SK-N-SH (cell line): Measurements from ENCODE around the gene NDST4. TPM values are rescaled to one million over a fixed set of nuclear protein-coding genes. Genes with fewer than 3 reads are reported as not detected.

ENCODE experiments used
- CTCF ChIA-PET: fragments of 300-600, 350-600 bp; formaldehyde crosslinking; extraction: SDS; loops from one replicate; lab custom pipeline; 2021; lab: Yijun Ruan, JAX
- POLR2A ChIA-PET: fragments of 350-600 bp; sonication (Branson Sonifier 250); formaldehyde crosslinking; extraction: SDS; loops from one replicate; lab custom pipeline; 2020; ENCODE audit warnings: antibody characterized with exemption, inconsistent platforms; lab: Yijun Ruan, JAX
- DNase-seq: peaks from one replicate; pipeline ENCODE4 v3.0.0; 2012
- H2AFZ ChIP-seq: fragments of 200-600 bp; sonication (generic); 2 replicates; pipeline ENCODE4 v1.8.1; 2016; ENCODE audit warnings: antibody characterized with exemption, mild to moderate bottlenecking, low read depth
- H3F3A ChIP-seq: fragments of 200-600 bp; sonication (generic); replicated peaks from 2 replicates; pipeline ENCODE3; 2016; ENCODE audit warnings: antibody characterized with exemption, mild to moderate bottlenecking; ENCODE audit not compliant: insufficient read depth
- H3K27ac ChIP-seq, 2 experiments: fragments of 200-500 bp in 1 of 2; fragments of 200-600 bp in 1 of 2; sonication (Bioruptor generic) in 1 of 2; sonication (generic), shearing (Covaris generic) in 1 of 2; 2 replicates each; pipeline versions ENCODE4 v1.5.1 to v1.6.1; 2014 to 2016; ENCODE audit warnings: low read depth in 2 of 2, inconsistent platforms in 1 of 2, low read length in 1 of 2, mild to moderate bottlenecking in 1 of 2, mixed read lengths in 1 of 2
- H3K27me3 ChIP-seq: fragments of 200-600 bp; sonication (generic), shearing (Covaris generic); 2 replicates; pipeline ENCODE4 v1.6.1; 2016; ENCODE audit warnings: mixed run types; ENCODE audit not compliant: insufficient read depth
- H3K36me3 ChIP-seq, 2 experiments: fragments of 200-500 bp in 1 of 2; fragments of 200-600 bp in 1 of 2; sonication (Bioruptor generic) in 1 of 2; sonication (generic) in 1 of 2; replicated peaks in 1 of 2; 2 replicates each; pipeline versions ENCODE3 to v1.5.1; 2014 to 2016; ENCODE audit warnings: low read length in 1 of 2, mild to moderate bottlenecking in 1 of 2; ENCODE audit not compliant: insufficient read depth in 2 of 2, control insufficient read depth in 1 of 2
- H3K4me1 ChIP-seq, 2 experiments: fragments of 200-500 bp in 1 of 2; fragments of 200-600 bp in 1 of 2; sonication (Bioruptor generic) in 1 of 2; sonication (generic), shearing (Covaris generic) in 1 of 2; 2 replicates each; pipeline versions ENCODE4 v1.5.1 to v1.6.1; 2014 to 2016; ENCODE audit warnings: low read depth in 1 of 2, low read length in 1 of 2, mixed run types in 1 of 2; ENCODE audit not compliant: insufficient read depth in 2 of 2, control insufficient read depth in 1 of 2
- H3K4me2 ChIP-seq: fragments of 200-600 bp; sonication (generic), shearing (Covaris generic); 2 replicates; pipeline ENCODE4 v1.6.1; 2017; ENCODE audit warnings: mixed run types
- H3K4me3 ChIP-seq, 2 experiments: fragments of 200-500 bp in 1 of 2; fragments of 200-600 bp in 1 of 2; sonication (Bioruptor generic) in 1 of 2; sonication (generic), shearing (Covaris generic) in 1 of 2; 2 replicates each; pipeline versions ENCODE4 v1.5.1 to v1.8.1; 2014 to 2016; ENCODE audit warnings: low read depth in 2 of 2, inconsistent platforms in 1 of 2, low read length in 1 of 2, mild to moderate bottlenecking in 1 of 2, mixed read lengths in 1 of 2, moderate library complexity in 1 of 2
- H3K79me2 ChIP-seq: fragments of 200-600 bp; sonication (generic); 2 replicates; pipeline ENCODE4 v1.8.1; 2017; ENCODE audit warnings: mild to moderate bottlenecking; ENCODE audit not compliant: insufficient read depth
- H3K9ac ChIP-seq: fragments of 200-600 bp; sonication (generic); 2 replicates; pipeline ENCODE4 v1.6.1; 2017; ENCODE audit warnings: mixed run types
- H3K9me2 ChIP-seq: fragments of 200-600 bp; sonication (generic); 2 replicates; pipeline ENCODE4 v1.6.1; 2017; ENCODE audit warnings: mixed run types
- H3K9me3 ChIP-seq: fragments of 200-600 bp; sonication (generic); 2 replicates; pipeline ENCODE4 v1.6.1; 2017; ENCODE audit warnings: mixed run types, mild to moderate bottlenecking, moderate library complexity
- H4K20me1 ChIP-seq: fragments of 200-600 bp; sonication (generic); 2 replicates; pipeline ENCODE4 v1.6.1; 2017; ENCODE audit warnings: mild to moderate bottlenecking, mixed run types; ENCODE audit not compliant: insufficient read depth
- CTCF ChIP-seq: fragments of 200-600 bp; sonication (generic); IDR thresholded peaks from 2 replicates; pipeline ENCODE4 v1.6.1; 2017; ENCODE audit warnings: antibody characterized with exemption, mild to moderate bottlenecking, moderate library complexity
- ELF1 ChIP-seq: IDR thresholded peaks from 2 replicates; pipeline ENCODE4 v1.4.0; 2012
- EP300 ChIP-seq, 2 experiments: IDR thresholded peaks; 2 replicates each; pipeline versions ENCODE4 v1.4.0 to v1.6.1; 2012; ENCODE audit warnings: borderline replicate concordance in 1 of 2, low read depth in 1 of 2, low read length in 1 of 2
- EZH2phosphoT487 ChIP-seq: fragments of 200-600 bp; sonication (generic); IDR thresholded peaks from 2 replicates; pipeline ENCODE4 v1.6.1; 2017; ENCODE audit warnings: low read depth, mixed run types, mild to moderate bottlenecking, antibody characterized with exemption, moderate library complexity, borderline replicate concordance
- FOSL2 ChIP-seq: IDR thresholded peaks from 2 replicates; pipeline ENCODE4 v1.4.0; 2012; ENCODE audit warnings: low read depth, mild to moderate bottlenecking, moderate library complexity, borderline replicate concordance
- GABPA ChIP-seq: IDR thresholded peaks from 2 replicates; pipeline ENCODE4 v1.4.0; 2012; ENCODE audit warnings: low read depth, mild to moderate bottlenecking
- IRF3 ChIP-seq: fragments of 150-350 bp; IDR thresholded peaks from 2 replicates; pipeline ENCODE4 v1.6.1; 2016; ENCODE audit warnings: mild to moderate bottlenecking, low read depth, low read length
- JUND ChIP-seq: IDR thresholded peaks from 2 replicates; pipeline ENCODE4 v1.4.0; 2012
- POLR2AphosphoS5 ChIP-seq: IDR thresholded peaks from 2 replicates; pipeline ENCODE4 v1.6.1; 2012; ENCODE audit warnings: low read depth, low read length
- RAD21 ChIP-seq: IDR thresholded peaks from 2 replicates; pipeline ENCODE4 v1.6.1; 2012; ENCODE audit warnings: mild to moderate bottlenecking, low read length
- RCOR1 ChIP-seq: fragments of 150-350 bp; IDR thresholded peaks from 2 replicates; pipeline ENCODE4 v1.6.1; 2017; ENCODE audit warnings: antibody characterized with exemption, low read length
- RXRA ChIP-seq: IDR thresholded peaks from 2 replicates; pipeline ENCODE4 v1.4.0; 2012; ENCODE audit warnings: low read depth, mild to moderate bottlenecking, borderline replicate concordance
- SMC3 ChIP-seq: IDR thresholded peaks from 2 replicates; pipeline ENCODE4 v1.6.1; 2012; ENCODE audit warnings: low read depth, low read length, improper control_type of control experiment
- TEAD4 ChIP-seq: IDR thresholded peaks from 2 replicates; pipeline ENCODE4 v1.4.0; 2012; ENCODE audit warnings: mild to moderate bottlenecking, borderline replicate concordance; ENCODE audit not compliant: insufficient read depth
- USF1 ChIP-seq: IDR thresholded peaks from 2 replicates; pipeline ENCODE4 v1.4.0; 2012; ENCODE audit warnings: low read depth, borderline replicate concordance
- polyA plus RNA-seq, 3 experiments: library from polyadenylated mRNA; depleted of rRNA; stranded (reverse); fragments of >200 nt; gene quantifications; 2 replicates each; pipeline ENCODE4 v1.2.3, GENCODE V29; 2012
- TF ChIP-seq, protein P1 (sequence below): fragments of 150-350 bp; IDR thresholded peaks from 2 replicates; pipeline ENCODE4 v1.6.1; 2017; ENCODE audit warnings: antibody characterized with exemption, low read length, low read depth, borderline replicate concordance
- TF ChIP-seq, protein P2 (sequence below): IDR thresholded peaks from 2 replicates; pipeline ENCODE4 v1.4.0; 2012; ENCODE audit warnings: low read depth, borderline replicate concordance

The NDST4 gene
- polyA plus RNA-seq, 1 of the 3 experiments (the other 2 are of a cell fraction): not detected

DNA sequence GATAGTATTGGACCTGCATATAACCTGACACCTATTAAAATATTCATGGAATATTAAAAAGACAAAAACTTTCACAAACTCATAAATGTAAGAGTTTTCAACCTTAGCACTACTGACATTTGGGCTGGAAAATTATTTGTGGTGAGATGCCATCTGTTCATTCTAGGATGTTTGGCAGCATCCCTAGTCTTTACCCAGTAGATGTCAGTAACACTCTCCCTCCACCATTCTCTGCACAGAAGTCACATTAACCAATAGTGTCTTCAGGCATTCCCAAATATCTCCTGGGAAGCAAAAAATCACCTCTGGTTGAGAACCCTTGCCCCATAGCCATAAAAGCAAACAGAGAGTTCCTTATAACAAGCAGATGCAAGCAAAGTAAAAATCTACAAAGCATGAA lies 41.4 kb upstream of the NDST4 start:
- Histone ChIP-seq H3K36me3 (no peaks in the 10 kb centered on the region), H3K9ac (no peak overlapping the region), H3K9me2 (no peaks in the 10 kb centered on the region), H3K27ac (no peak overlapping the region), H3K27me3 (no peaks in the 10 kb centered on the region), H3K4me3 (no peak overlapping the region), H2AFZ (no peak overlapping the region), H3K4me2 (no peak overlapping the region), H3K4me1 (no peaks in the 10 kb centered on the region), H3K9me3 (no peaks in the 10 kb centered on the region), H4K20me1 (no peaks in the 10 kb centered on the region), H3F3A (no peaks in the 10 kb centered on the region), H3K79me2 (no peaks in the 10 kb centered on the region)
- CTCF ChIA-PET: no interaction called here
- no peak for DNase-seq
- peak; percentile 36; the same call in 1 of the 2 replicates for TF ChIP-seq RAD21
- no peak for TF ChIP-seq RXRA
- no peak for TF ChIP-seq GABPA
- no peak for TF ChIP-seq EP300 (IDR thresholded peaks at IDR 0.05; ENCODE audit: borderline replicate concordance in 1 of 2, low read depth in 1 of 2, low read length in 1 of 2)
- TF ChIP-seq FOSL2: no peak
- no peak for TF ChIP-seq USF1
- no peak for TF ChIP-seq JUND
- TF ChIP-seq EZH2phosphoT487: no peak
- TF ChIP-seq ELF1: no peak
- TF ChIP-seq CTCF: peak; percentile 15
- TF ChIP-seq, protein P1, sequence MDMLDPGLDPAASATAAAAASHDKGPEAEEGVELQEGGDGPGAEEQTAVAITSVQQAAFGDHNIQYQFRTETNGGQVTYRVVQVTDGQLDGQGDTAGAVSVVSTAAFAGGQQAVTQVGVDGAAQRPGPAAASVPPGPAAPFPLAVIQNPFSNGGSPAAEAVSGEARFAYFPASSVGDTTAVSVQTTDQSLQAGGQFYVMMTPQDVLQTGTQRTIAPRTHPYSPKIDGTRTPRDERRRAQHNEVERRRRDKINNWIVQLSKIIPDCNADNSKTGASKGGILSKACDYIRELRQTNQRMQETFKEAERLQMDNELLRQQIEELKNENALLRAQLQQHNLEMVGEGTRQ: no peak
- TF ChIP-seq IRF3: no peak
- TF ChIP-seq, protein P2, sequence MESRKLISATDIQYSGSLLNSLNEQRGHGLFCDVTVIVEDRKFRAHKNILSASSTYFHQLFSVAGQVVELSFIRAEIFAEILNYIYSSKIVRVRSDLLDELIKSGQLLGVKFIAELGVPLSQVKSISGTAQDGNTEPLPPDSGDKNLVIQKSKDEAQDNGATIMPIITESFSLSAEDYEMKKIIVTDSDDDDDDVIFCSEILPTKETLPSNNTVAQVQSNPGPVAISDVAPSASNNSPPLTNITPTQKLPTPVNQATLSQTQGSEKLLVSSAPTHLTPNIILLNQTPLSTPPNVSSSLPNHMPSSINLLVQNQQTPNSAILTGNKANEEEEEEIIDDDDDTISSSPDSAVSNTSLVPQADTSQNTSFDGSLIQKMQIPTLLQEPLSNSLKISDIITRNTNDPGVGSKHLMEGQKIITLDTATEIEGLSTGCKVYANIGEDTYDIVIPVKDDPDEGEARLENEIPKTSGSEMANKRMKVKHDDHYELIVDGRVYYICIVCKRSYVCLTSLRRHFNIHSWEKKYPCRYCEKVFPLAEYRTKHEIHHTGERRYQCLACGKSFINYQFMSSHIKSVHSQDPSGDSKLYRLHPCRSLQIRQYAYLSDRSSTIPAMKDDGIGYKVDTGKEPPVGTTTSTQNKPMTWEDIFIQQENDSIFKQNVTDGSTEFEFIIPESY: no peak
- no peak for TF ChIP-seq RCOR1
- no peak for TF ChIP-seq TEAD4
- TF ChIP-seq SMC3: peak; percentile 2; the same call in 1 of the 2 replicates
- no peak for TF ChIP-seq POLR2AphosphoS5
- POLR2A ChIA-PET: no interaction called here
